Right hindlimb (tissue), 1 donor: ENCODE data around the gene WDR31.

Source experiments
- DNase-seq: peaks from one replicate; pipeline ENCODE4 v3.0.0-alpha.2; 2018

WDR31 gene

DNA sequence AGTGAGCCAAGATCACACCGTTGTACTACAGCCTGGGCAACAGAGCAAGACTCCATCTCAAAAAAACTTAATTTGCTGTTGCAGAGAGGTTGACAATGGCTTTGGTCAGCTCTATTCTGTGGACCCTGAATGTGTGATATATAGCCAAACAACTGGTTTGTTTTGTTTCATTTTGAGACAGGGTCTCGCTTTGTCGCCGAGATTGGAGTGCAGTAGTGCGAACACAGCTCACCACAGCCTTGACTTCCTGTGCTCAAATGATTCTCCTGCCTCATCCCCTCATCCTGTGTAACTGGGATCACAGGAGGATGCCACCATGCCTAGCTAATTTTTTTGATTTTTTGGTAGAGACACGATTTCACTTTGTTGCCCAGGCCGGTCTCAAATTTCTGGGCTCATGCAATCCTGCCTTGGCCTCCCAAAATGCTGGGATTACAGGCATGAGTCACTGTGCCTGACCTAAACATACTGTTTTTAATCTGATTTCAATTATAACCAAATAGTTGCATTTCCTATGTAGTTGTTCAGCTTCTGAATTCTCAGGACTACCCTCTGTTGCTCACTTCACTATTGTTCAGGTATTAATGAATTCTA lies 46.7 kb downstream of the WDR31 start:
- no peak for DNase-seq

DNA sequence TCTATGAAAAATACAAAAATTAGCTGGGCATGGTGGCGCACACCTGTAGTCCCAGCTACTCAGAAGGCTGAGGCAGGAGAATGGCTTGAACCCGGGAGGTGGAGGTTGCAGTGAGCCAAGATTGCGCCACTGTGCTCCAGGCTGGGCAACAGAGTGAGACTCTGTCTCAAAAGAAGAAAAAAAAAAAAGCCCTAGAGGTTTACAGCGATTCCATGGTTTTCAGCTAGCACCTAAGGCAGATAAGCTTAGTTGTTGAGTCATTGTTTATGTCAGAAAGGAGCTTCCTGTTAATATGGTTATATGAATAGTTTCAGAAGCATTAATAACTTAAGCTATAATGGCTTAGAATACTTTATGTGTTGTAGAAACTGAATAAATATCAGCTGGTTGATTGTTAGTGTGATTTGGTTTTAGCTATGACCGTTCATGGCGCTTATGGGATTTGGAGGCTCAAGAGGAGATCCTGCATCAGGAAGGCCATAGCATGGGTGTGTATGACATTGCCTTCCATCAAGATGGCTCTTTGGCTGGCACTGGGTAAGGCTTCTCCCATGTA lies 49.9 kb downstream of the WDR31 start:
- DNase-seq = no peak

DNA sequence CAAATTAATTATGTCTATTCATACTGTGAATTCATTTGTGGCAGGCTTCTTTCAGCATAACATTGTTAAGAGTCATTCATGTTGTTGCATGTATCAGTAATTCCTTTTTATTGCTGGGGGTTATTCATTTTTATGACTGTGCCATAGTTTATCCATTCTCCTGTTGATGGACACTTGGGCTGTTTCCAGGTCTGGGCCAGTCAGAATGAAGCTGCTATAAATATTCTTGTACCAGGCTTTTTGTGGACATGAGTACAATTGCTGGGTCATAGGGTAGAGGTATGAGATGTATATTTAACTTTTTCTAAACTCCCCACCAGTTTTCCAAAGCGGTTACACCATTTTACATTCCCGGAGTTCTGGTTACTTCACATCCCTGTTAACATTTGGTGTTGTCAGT lies 51.0 kb downstream of the WDR31 start:
- no peak for DNase-seq

GRCh38 chr9:113281356-113281755 lies 58.7 kb downstream of the WDR31 start:
- no peak for DNase-seq

DNA sequence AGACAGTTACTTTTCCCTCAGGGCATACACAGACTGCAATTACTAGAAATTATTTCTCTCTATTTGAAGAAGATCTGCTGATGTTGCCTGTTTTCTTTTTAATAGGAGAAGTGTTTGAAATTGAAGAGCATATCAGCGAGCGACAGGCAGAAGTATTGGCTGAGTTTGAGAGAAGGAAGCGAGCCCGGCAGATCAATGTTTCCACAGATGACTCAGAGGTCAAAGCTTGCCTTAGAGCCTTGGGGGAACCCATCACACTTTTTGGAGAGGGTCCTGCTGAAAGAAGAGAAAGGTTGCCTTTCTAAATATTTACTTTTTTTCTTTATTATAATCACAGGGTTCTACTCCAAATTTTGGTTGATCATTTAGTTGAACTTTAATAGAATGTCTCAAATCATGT lies 61.2 kb downstream of the WDR31 start:
- DNase-seq = no peak

DNA sequence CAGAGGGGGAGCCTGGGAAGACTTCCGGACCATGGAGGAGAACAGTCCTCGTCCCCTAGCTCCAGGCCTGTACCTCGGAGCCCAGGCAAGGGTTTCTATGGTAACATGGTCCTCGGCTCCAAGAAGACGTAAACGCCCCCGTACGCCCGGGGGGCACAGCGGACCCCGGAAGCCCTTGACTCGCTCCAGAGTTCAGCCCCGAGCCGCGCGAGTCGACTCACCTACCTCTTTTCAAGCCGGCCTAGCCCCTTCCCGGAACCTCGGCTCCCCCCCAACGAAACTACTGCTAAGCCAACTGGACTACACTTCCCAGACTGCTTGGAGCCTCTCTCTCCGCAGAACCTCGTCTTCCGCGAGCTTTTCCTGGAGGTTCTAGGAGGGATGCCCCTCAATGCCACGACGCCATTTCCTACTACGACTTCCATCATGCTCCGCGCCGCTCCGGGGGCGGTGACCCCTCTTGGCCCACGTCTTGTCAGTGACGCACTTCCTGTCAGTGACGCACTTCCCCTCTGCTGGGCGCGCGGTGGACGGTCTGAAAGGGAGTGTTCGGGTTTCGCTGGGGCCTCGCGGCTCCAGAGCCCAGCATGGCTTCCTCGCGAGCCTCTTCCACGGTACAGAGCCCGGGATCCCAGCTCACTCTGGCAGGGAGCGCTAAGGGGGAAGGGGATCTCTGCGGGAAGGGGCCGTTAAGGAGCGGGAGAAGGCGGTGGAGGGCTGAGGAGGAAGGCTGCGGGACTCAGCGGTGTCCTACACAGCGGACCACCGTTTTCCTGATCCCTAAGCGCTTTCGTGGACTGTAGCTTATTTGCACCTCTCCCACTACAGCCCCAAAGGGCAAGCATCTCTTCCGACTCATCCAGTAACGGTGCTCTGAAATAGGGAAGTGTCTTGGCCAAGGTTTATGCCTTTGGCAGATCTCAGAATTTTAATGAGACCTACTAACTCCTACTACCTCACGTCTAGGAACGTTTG lies 64.6 kb downstream of the WDR31 start, which contains the start of the genes CDC26 and PRPF4:
CDC26 (minus strand) TSS at position 416 of the 975 bp plus-strand sequence. CDS start 3,065 bp downstream, outside the sequence.
PRPF4 (plus strand) TSS at position 502 of the 975 bp plus-strand sequence; CDS start at position 588, 86 bp downstream.
- peak; percentile 99 for DNase-seq

DNA sequence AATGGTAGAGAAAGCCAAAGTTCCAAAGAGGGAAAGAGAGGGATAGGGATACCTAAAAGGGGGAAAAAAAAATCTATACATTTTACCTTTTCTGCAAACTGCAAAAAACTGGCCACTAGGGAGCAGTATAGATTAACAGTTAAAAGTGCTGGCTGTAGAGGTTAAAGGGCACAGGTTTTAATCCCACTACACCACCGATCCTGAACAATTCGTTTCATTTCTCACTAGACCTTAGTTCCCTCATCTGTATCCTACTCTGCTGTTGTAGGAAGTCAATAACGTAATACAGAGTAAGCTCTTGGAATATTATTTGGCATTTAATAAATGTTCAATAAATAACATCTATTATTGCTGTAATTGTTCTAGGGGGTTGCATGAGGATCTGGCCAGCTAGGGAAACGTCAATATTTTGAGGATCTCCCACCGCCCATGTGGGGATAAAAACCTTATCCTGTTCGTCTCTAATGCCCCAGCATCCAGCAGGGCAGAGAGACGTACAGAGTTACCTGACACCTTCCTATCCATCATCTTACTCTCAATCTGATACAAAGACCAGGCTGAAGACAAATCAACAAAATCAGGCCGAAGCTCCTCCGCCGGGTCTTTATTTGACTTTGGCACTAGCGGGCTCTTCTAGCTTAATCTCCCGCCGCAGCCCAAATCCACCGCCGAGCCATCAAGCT lies 65.5 kb downstream of the WDR31 start:
- DNase-seq = no peak

GRCh38 chr9:113269871-113270270 lies 70.2 kb downstream of the WDR31 start:
- DNase-seq = no peak

- DNase-seq = no peak
Observed at GRCh38 chr9:113269355-113269754, 70.7 kb downstream of the WDR31 start.

- DNase-seq = no peak
Observed at GRCh38 chr9:113267911-113268566, 72.0 kb downstream of the WDR31 start.

DNA sequence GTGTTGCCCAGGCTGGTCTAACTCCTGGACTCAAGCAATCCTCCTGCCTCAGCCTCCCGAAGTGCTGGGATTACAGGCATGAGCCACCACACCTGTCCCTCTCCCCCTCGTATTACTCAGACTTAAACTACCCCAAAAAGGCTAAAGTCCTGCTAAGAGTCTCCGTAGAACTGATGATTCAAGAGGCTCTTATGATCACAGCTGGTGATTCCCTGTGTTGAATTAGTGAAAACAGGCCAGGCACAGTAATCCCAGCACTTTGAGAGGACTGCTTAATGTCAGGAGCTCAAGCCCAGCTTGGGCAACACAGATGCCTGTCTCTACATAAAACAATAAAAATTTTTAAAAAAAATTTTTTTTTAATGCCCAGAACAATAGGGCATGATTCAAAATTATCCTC lies 73.9 kb downstream of the WDR31 start:
- DNase-seq = no peak
